Liver (tissue), 9 donors: Measurements from ENCODE around the gene CFAP299. TPM values are rescaled to one million over a fixed set of nuclear protein-coding genes. Genes with fewer than 3 reads are reported as not detected.

Experiments
- DNase-seq: peaks from one replicate; pipeline ENCODE4 v3.0.0-alpha.2; 2017; ENCODE audit warnings: low spot score
- H3K27ac ChIP-seq, 2 donors: one replicate each; pipeline ENCODE4 v1.7.0; 2013; ENCODE audit warnings: inconsistent platforms in 2 of 2, low read length in 2 of 2, control low read depth in 1 of 2, low read depth in 1 of 2, mild to moderate bottlenecking in 1 of 2
- H3K27me3 ChIP-seq, 4 donors: one replicate each; pipeline versions ENCODE4 v1.6.1 to v1.7.0; 2013; ENCODE audit warnings: low read length in 3 of 4, inconsistent platforms in 1 of 4, mild to moderate bottlenecking in 1 of 4, moderate library complexity in 1 of 4; ENCODE audit not compliant: control insufficient read depth in 4 of 4, insufficient read depth in 4 of 4
- H3K36me3 ChIP-seq, 4 donors: one replicate each; pipeline versions ENCODE4 v1.6.1 to v1.7.0; 2013; ENCODE audit warnings: low read length in 3 of 4, mild to moderate bottlenecking in 3 of 4, low read depth in 1 of 4, moderate library complexity in 1 of 4; ENCODE audit not compliant: control insufficient read depth in 4 of 4, insufficient read depth in 3 of 4
- H3K4me1 ChIP-seq, 4 donors: one replicate each; pipeline versions ENCODE4 v1.6.1 to v1.7.0; 2013; ENCODE audit warnings: low read length in 3 of 4, mild to moderate bottlenecking in 3 of 4, moderate library complexity in 1 of 4; ENCODE audit not compliant: control insufficient read depth in 4 of 4, insufficient read depth in 4 of 4
- H3K4me3 ChIP-seq, 3 donors: one replicate each; pipeline versions ENCODE4 v1.6.1 to v1.7.0; 2013; ENCODE audit warnings: low read length in 3 of 3, control low read depth in 1 of 3, low read depth in 1 of 3, mild to moderate bottlenecking in 1 of 3
- H3K9ac ChIP-seq, 2 donors: one replicate each; pipeline ENCODE4 v1.7.0; 2013; ENCODE audit warnings: low read length in 2 of 2, mild to moderate bottlenecking in 2 of 2, moderate library complexity in 2 of 2, control low read depth in 1 of 2, low read depth in 1 of 2
- H3K9me3 ChIP-seq, 4 donors: one replicate each; pipeline versions ENCODE4 v1.6.1 to v1.7.0; 2013; ENCODE audit warnings: low read length in 3 of 4; ENCODE audit not compliant: control insufficient read depth in 4 of 4
- EGR1 ChIP-seq, 2 donors: IDR thresholded peaks; 2 replicates each; pipeline ENCODE4 v1.6.1; 2016 to 2018; ENCODE audit warnings: antibody characterized with exemption in 2 of 2, low read depth in 2 of 2
- FOXA1 ChIP-seq: IDR thresholded peaks from 2 replicates; pipeline ENCODE4 v1.6.1; 2016; ENCODE audit warnings: antibody characterized with exemption
- FOXA2 ChIP-seq: IDR thresholded peaks from 2 replicates; pipeline ENCODE4 v1.6.1; 2016; ENCODE audit warnings: antibody characterized with exemption
- GABPA ChIP-seq, 2 donors: IDR thresholded peaks in 1 of 2; conservative IDR thresholded peaks in 1 of 2; 2 replicates each; pipeline ENCODE4 v1.6.1; 2016; ENCODE audit warnings: antibody characterized with exemption in 2 of 2, mild to moderate bottlenecking in 1 of 2, moderate library complexity in 1 of 2
- HNF4G ChIP-seq: IDR thresholded peaks from 2 replicates; pipeline ENCODE4 v1.6.1; 2016; ENCODE audit warnings: antibody characterized with exemption
- JUND ChIP-seq, 2 donors: IDR thresholded peaks; 2 replicates each; pipeline ENCODE4 v1.6.1; 2016; ENCODE audit warnings: antibody characterized with exemption in 2 of 2
- NR2F2 ChIP-seq: IDR thresholded peaks from 2 replicates; pipeline ENCODE4 v1.6.1; 2016; ENCODE audit warnings: antibody characterized with exemption
- RAD21 ChIP-seq, 2 donors: IDR thresholded peaks; 2 replicates each; pipeline ENCODE4 v1.6.1; 2016; ENCODE audit warnings: antibody characterized with exemption in 2 of 2, mild to moderate bottlenecking in 2 of 2
- RXRA ChIP-seq, 2 donors: IDR thresholded peaks; 2 replicates each; pipeline ENCODE4 v1.6.1; 2017 to 2018; ENCODE audit warnings: antibody characterized with exemption in 2 of 2, mild to moderate bottlenecking in 1 of 2
- SP1 ChIP-seq: IDR thresholded peaks from 2 replicates; pipeline ENCODE4 v1.6.1; 2018; ENCODE audit warnings: antibody characterized with exemption, mild to moderate bottlenecking
- YY1 ChIP-seq: IDR thresholded peaks from 2 replicates; pipeline ENCODE4 v1.6.1; 2016; ENCODE audit warnings: antibody characterized with exemption, mild to moderate bottlenecking
- WGBS: extraction: QIAGEN DNeasy Blood & Tissue Kit; methylation state at CpG from one replicate; pipeline ENCODE4 v1.1.7; 2013; 5-methylcytosine and 5-hydroxymethylcytosine counted together
- polyA plus RNA-seq, 2 donors: library from polyadenylated mRNA; stranded (reverse) in 1 of 2; unstranded in 1 of 2; fragments of 200-250 nt in 1 of 2; fragments of >200 nt in 1 of 2; fragmentation: Nextera tagmentation in 1 of 2; extraction: Ambion mirVana in 1 of 2; gene quantifications; one replicate each; pipeline versions ENCODE4 v1.2.1 to v1.2.3, GENCODE V29; 2013 to 2015
- total RNA-seq, 2 donors: library from RNA; depleted of rRNA; stranded (reverse); fragments of >200 nt; gene quantifications; one replicate each; pipeline ENCODE4 v1.2.3, GENCODE V29; 2014
- TF ChIP-seq, protein P1 (sequence below): IDR thresholded peaks from 2 replicates; pipeline ENCODE4 v1.6.1; 2016; ENCODE audit warnings: antibody characterized with exemption
- TF ChIP-seq, protein P2 (sequence below): IDR thresholded peaks from 2 replicates; pipeline ENCODE4 v1.6.1; 2016; ENCODE audit warnings: antibody characterized with exemption
- TF ChIP-seq, protein P3 (sequence below): fragments of 150-350 bp; IDR thresholded peaks from 2 replicates; pipeline ENCODE4 v1.5.1; 2017; ENCODE audit warnings: improper control_type of control experiment, low read depth, low read length; ENCODE audit not compliant: missing input control
- TF ChIP-seq, protein P4 (sequence below): IDR thresholded peaks from 2 replicates; pipeline ENCODE4 v1.6.1; 2016; ENCODE audit warnings: antibody characterized with exemption, mild to moderate bottlenecking
- TF ChIP-seq, protein P5 (sequence below): IDR thresholded peaks from 2 replicates; pipeline ENCODE4 v1.6.1; 2016; ENCODE audit warnings: antibody characterized with exemption
- donor health status: healthy.
- donor health status: healthy.
- donor health status: healthy.
- donor health status: healthy.
- donor health status: healthy.

The CFAP299 gene
- total and polyA plus RNA-seq, 4 donors, result not detected

DNA sequence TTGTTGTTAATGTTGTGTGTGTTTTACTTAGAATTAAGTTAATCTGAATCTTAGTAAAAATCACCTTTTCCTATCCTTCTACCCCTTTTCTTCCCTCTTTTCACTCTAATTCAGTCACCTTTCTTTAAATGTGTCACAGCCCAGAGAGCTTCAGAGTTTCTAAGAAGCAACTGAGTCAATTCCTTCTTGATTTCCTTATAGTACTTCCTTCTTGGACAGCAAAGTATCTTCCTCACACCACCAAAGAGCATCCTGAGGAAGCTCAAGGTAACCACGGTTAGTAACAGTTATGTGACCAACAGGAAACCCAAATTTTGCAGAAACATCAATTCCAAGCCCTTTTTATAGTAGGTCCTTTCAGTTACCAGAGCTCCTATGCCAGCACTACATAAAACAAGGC is 451.8 kb downstream of the CFAP299 start:
- no peaks in the 10 kb centered on the region for H3K4me1 ChIP-seq
- TF ChIP-seq, protein P1, sequence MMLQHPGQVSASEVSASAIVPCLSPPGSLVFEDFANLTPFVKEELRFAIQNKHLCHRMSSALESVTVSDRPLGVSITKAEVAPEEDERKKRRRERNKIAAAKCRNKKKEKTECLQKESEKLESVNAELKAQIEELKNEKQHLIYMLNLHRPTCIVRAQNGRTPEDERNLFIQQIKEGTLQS, result no peak
- TF ChIP-seq RXRA (IDR thresholded peaks at IDR 0.05), result no peak
- no peak for TF ChIP-seq FOXA2
- no peak for TF ChIP-seq SP1
- no peak for TF ChIP-seq RAD21 (IDR thresholded peaks at IDR 0.05)
- no peak for TF ChIP-seq FOXA1
- no peak for TF ChIP-seq HNF4G
- TF ChIP-seq, protein P2, sequence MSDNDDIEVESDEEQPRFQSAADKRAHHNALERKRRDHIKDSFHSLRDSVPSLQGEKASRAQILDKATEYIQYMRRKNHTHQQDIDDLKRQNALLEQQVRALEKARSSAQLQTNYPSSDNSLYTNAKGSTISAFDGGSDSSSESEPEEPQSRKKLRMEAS, result no peak
- TF ChIP-seq YY1, result no peak
- TF ChIP-seq, protein P3, sequence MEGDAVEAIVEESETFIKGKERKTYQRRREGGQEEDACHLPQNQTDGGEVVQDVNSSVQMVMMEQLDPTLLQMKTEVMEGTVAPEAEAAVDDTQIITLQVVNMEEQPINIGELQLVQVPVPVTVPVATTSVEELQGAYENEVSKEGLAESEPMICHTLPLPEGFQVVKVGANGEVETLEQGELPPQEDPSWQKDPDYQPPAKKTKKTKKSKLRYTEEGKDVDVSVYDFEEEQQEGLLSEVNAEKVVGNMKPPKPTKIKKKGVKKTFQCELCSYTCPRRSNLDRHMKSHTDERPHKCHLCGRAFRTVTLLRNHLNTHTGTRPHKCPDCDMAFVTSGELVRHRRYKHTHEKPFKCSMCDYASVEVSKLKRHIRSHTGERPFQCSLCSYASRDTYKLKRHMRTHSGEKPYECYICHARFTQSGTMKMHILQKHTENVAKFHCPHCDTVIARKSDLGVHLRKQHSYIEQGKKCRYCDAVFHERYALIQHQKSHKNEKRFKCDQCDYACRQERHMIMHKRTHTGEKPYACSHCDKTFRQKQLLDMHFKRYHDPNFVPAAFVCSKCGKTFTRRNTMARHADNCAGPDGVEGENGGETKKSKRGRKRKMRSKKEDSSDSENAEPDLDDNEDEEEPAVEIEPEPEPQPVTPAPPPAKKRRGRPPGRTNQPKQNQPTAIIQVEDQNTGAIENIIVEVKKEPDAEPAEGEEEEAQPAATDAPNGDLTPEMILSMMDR, result no peak
- TF ChIP-seq, protein P4, sequence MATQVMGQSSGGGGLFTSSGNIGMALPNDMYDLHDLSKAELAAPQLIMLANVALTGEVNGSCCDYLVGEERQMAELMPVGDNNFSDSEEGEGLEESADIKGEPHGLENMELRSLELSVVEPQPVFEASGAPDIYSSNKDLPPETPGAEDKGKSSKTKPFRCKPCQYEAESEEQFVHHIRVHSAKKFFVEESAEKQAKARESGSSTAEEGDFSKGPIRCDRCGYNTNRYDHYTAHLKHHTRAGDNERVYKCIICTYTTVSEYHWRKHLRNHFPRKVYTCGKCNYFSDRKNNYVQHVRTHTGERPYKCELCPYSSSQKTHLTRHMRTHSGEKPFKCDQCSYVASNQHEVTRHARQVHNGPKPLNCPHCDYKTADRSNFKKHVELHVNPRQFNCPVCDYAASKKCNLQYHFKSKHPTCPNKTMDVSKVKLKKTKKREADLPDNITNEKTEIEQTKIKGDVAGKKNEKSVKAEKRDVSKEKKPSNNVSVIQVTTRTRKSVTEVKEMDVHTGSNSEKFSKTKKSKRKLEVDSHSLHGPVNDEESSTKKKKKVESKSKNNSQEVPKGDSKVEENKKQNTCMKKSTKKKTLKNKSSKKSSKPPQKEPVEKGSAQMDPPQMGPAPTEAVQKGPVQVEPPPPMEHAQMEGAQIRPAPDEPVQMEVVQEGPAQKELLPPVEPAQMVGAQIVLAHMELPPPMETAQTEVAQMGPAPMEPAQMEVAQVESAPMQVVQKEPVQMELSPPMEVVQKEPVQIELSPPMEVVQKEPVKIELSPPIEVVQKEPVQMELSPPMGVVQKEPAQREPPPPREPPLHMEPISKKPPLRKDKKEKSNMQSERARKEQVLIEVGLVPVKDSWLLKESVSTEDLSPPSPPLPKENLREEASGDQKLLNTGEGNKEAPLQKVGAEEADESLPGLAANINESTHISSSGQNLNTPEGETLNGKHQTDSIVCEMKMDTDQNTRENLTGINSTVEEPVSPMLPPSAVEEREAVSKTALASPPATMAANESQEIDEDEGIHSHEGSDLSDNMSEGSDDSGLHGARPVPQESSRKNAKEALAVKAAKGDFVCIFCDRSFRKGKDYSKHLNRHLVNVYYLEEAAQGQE, result no peak
- DNase-seq, result no peak
- H3K27ac ChIP-seq, result no peak overlapping the region
- no peaks in the 10 kb centered on the region for H3K36me3 ChIP-seq
- no peak overlapping the region for H3K4me3 ChIP-seq
- H3K9ac ChIP-seq, result no peak overlapping the region
- WGBS, result 60% methylated on average over 1 of the region's 1 CpG
- H3K27me3 ChIP-seq, result peaks cover 0 to 3% (median 0%) of the 10 kb centered on the region in 4 donors
- peaks cover 0 to 2% (median 0%) of the 10 kb centered on the region in 4 donors for H3K9me3 ChIP-seq

DNA sequence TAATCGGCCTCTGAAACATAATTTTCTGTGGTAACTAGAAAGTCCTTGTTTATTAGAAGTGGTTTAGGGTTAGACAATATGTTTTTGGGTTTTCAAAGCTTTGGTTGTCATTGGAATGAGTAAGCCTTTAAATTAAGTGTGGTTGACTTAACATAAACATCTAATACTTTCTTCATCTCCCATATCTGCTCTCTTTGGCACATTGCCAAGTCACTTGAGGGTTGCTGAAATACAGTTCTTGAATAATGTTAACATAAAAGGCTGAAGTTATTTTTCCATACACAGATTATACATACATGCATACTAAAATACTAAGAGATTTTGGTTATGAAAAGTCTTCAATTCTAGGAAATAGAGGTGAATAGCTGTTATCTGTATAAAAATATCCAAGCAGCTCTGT is 453.3 kb downstream of the CFAP299 start:
- Histone ChIP-seq H3K9me3 (peaks cover 0 to 2% (median 0%) of the 10 kb centered on the region in 4 donors), H3K36me3 (no peaks in the 10 kb centered on the region), H3K27me3 (peaks cover 0 to 3% (median 0%) of the 10 kb centered on the region in 4 donors), H3K4me3 (no peak overlapping the region), H3K27ac (no peak overlapping the region), H3K4me1 (no peaks in the 10 kb centered on the region), H3K9ac (no peak overlapping the region)
- WGBS, result 71% methylated on average over 1 of the region's 1 CpG
- no peak for TF ChIP-seq GABPA (IDR thresholded peaks at IDR 0.05 in 1 of 2, conservative IDR thresholded peaks at IDR 0.05 in 1 of 2)
- TF ChIP-seq, protein P4, result no peak
- TF ChIP-seq, protein P3, result no peak
- no peak for TF ChIP-seq RAD21 (IDR thresholded peaks at IDR 0.05)
- TF ChIP-seq FOXA1, result no peak
- TF ChIP-seq SP1, result no peak
- TF ChIP-seq JUND (IDR thresholded peaks at IDR 0.05), result no peak
- no peak for TF ChIP-seq FOXA2
- TF ChIP-seq HNF4G, result no peak
- TF ChIP-seq, protein P2, result no peak
- TF ChIP-seq, protein P1, result no peak
- TF ChIP-seq EGR1 (IDR thresholded peaks at IDR 0.05; ENCODE audit: low read depth in 2 of 2), result no peak
- TF ChIP-seq, protein P5, sequence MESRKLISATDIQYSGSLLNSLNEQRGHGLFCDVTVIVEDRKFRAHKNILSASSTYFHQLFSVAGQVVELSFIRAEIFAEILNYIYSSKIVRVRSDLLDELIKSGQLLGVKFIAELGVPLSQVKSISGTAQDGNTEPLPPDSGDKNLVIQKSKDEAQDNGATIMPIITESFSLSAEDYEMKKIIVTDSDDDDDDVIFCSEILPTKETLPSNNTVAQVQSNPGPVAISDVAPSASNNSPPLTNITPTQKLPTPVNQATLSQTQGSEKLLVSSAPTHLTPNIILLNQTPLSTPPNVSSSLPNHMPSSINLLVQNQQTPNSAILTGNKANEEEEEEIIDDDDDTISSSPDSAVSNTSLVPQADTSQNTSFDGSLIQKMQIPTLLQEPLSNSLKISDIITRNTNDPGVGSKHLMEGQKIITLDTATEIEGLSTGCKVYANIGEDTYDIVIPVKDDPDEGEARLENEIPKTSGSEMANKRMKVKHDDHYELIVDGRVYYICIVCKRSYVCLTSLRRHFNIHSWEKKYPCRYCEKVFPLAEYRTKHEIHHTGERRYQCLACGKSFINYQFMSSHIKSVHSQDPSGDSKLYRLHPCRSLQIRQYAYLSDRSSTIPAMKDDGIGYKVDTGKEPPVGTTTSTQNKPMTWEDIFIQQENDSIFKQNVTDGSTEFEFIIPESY, result no peak
- TF ChIP-seq NR2F2, result no peak
- no peak for DNase-seq
